ENCODE measurements around the gene SSH2.

DNA sequence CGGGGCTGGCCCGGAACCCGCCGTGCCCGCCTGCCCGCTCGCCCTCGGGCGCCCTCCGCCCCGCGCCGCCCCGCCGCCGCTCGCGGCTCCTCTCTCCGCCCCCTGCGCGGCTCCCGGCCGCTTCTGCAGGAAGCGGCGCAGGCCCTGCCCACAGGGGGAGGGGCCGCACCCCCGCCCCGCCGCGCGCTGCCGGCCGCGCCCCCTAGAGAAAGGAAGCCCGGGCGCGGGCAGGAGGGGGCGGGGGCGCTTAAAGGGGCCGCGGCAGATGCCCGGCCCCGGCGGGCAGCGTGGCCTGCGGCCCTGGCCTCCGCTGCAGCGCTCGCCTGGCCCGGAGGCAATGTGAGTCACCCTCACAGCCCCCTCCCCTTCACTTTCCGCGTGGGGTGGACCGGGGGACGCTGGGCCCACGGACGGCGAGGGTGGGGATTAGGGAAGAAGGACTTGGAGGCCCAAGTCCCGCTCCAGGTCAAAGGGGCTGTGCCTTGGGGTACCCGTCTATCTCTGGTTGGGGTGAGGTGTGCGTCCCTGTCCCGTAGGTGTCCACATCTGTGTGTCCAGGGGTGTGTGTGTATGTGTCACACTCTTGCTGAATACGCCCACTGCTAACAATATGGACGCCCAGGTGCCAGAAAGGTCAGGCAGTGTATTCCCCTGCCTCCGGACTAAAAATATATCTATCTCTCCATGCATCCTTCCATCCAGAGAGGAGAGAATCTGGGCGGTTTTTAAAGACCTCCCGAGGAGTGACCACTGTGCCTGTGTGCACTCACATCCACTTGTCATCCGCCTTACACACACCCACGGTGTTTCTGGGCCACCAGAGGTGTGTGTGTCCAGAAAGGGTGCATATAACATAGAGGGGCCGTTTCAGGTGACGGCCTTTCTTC is 340.3 kb downstream of the SSH2 start, which contains the start of gene GIT1:
- TF ChIP-seq POLR2A (IDR thresholded peaks at IDR 0.05; ENCODE audit: low read length): no peak
- TF ChIP-seq GATA1 (IDR thresholded peaks at IDR 0.05; ENCODE audit: low read depth, low read length): no peak
